Fibroblast of skin of back (primary cell): Measurements from ENCODE around the gene RILP.

Experiments used
- DNase-seq: peaks from one replicate; pipeline ENCODE4 v3.0.0-alpha.2; 2013

The RILP gene

DNA sequence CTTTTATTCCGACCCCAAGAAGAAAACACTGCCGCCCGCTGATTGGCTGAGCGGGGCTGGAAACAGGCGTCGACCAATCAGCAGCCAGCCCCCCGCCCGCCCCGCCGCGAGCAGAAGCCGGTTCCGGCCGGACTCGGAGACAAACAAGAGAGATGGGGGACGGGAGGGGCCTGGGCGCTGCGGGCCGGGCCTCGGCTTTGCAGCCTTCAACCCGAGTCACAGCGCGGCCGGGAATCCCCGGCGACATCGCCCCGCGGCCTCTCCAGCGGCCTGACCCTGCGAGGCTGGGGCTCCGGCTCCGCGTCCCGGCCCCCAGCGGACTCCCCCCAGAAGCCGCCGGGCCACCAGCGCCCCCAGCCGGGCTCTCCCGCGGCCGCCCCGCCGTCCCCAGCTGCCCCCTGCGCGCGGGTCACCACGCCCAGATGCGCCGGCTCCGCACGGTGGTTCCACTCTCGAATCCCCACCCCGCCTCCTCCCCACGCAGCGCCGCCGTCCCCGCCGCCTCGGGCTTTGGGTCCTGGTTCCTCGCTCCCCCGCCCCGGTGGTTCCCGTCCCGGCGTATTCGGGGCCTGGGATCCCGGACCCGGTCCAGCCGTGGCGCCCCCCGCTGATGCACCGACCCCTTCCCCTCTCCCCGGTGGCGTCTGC is 20.7 kb downstream of the RILP start:
- DNase-seq: peak; percentile 92

DNA sequence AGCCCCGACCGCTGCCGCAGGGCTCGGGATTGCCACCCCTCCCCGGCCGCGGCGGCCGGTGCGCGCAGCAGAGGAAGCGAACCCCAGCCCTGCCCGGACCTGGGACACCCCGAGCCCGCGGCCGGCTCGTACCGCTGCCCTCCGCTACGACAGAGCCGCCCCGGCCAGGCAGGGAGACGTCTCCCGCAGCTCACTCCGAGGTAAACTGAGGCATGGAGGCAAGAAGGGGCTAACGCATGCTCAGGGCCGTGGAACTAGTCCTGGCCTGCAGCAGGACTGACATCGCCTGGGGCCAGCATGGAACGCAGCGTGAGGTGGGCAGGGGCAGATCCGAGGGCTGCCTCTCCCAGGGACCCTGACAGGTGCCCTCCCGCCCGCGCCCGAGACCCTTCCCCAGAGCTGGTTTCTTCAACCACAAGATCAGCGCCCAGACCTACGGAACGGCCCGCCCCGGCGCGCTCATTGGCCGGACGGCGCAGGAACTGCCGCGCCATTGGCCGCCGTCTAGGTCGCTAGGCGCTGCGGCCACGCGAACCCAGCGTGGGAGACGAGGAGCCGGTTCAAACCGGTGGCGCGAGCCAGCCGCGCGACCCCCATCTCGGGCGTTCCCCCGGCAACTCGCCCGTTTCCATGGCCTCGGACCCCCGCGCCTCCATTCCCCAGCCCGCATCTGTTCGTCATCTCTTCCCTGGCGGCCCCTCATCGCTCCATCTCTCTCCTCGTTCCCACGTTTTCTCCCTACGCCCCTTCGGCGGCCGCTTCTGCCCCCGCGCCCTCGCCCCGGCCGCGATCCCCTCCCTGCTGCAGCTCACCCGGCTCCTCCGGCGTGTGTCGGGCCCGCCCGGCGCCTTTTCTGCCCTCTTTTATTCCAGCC is 21.4 kb downstream of the RILP start, which contains the start of gene SLC43A2:
TSS of gene SLC43A2 (minus strand) at position 853 of the 874 bp plus-strand sequence. CDS start 960 bp downstream, outside the sequence.
- DNase-seq: peak; percentile 72

DNA sequence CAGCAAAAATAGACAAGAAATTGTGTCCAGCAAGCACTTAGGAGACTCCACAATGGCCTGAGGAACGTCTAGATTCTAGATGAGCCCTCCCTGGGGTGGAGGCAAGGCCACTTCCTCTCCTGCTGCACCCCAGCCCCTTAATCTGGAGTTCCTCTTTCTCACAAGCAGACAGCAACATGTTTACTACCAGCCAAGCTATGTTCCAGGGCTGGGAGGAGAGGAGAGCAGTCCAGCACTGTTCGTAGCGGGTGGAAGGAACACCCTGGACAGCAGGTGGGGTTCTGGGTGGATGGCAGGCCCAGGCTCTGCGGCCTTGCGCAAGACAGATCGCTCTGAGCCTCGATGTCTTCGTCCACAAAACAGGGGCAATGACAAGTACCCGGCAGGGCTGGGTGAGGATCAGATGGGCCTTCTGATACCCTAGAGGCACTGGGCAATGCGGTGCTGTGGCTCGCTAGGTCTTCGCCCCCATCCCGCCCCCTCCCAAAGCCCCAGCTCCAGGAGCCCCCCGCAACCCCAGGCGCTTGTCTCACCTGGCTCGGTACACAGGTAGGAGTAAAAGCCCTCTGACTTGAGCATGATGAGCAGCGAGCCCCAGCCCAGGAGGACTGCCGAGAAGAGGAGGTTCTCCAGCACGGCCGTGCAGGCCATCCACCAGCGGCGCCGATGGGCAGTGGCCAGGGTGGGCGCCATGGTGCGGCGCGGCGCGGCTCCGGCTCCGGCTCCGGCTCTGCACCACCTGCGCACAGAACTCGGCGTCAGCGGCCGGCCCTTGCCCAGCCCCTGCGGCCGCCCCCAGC is 22.3 kb downstream of the RILP start:
- DNase-seq: no peak

DNA sequence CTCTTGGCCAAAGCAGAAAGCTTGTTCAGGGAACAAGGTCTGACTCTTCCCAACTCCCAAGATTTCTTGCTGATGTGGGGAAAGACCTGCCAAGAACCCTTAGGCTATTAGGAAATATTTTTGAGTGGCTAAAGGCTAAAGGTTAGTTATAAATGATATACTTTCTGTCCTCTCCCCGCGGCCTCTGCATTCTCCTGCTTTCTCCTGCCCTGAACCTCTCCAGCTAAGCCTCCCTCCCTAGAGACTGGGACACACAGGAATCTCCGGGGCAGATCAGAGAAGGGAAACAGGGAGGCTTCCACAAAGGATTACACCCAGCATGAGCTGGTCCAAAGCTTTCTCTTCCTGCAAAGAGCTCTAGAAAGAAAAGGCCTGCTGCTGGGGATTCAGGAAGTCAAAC is 23.3 kb downstream of the RILP start:
- no peak for DNase-seq

DNA sequence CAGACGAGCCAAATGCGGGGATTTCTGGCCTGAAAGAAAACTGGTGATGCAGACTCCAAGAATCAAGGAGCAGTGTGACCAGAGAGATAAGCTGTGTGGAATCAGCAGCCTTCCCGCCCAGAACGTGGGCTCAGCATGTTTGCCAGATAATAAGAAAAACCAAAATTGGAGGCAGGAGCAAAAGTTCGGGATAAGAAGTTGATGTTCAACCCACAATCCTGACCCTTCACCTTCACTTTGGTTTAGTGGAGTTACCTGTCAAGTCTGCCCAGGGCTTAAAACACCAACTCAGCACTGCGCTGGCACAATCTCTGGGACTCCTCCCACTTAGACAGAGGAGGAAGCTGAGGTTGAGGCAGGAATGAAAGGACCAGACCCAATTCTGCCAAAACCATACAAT is 24.1 kb downstream of the RILP start:
- no peak for DNase-seq

DNA sequence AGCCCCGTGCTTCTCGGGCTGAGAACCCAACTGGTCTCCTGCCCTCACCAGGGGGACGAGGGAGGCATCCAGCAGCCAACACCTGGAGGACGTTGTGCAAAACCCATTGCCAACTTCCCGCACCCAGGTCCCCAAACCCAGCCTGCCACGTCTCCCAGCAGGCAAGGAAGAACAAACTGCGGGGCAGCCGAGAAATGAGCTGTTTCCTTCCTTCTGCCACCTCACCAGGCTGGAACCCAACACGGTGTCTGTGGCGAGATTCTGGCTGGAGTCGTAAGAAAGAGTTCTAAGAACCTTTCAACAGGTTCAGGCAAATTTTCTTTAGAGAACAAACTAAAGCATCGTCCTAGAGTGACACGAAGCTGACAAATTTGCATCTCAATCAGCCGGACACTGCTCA is 24.6 kb downstream of the RILP start:
- no peak for DNase-seq

DNA sequence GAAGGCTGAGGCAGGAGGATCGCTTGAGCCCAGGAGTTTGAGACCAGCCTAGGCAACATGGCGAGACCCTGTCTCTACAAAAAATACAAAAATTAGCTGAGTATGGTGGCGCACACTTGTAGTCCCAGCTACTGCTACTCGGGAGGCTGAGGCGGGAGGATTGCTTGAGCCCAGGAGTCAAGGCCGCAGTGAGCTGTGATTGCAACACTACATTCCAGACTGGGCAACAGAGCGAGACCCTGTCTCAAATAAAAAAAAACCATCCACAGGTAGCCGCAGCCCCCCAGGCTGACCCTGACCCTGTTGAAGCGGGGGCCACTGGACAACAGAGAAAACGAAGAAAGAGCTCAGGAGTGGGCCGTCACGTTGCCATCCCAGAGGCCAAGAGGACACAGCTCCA is 25.0 kb downstream of the RILP start:
- no peak for DNase-seq

DNA sequence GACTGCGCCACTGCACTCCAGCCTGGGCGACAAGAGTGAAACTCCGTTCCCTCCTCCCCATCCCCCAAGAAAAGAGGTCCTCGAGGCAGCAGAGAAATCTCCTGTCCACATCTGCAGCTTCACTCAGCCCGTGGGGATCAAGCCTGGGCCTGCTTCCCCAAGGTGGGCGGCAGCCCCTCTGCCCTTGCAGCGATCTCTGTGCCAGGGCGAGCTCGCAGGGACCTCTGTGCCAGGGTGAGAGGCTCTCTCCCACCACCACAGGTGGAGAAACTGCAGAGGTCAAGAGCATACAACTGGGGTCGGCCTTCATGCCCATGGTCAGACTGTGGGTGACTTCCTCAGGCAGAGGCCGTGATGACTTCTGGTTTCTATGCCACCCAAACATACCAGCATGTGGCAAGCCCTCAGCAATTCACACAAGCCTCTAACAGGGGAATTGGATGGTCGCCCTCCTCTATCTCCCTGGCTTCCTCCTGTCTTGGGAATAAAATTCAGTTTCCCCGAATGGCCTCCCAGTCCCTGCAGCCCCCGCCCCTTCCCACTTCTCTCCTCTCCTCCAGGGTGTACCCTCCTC is 26.5 kb downstream of the RILP start:
- DNase-seq: no peak

DNA sequence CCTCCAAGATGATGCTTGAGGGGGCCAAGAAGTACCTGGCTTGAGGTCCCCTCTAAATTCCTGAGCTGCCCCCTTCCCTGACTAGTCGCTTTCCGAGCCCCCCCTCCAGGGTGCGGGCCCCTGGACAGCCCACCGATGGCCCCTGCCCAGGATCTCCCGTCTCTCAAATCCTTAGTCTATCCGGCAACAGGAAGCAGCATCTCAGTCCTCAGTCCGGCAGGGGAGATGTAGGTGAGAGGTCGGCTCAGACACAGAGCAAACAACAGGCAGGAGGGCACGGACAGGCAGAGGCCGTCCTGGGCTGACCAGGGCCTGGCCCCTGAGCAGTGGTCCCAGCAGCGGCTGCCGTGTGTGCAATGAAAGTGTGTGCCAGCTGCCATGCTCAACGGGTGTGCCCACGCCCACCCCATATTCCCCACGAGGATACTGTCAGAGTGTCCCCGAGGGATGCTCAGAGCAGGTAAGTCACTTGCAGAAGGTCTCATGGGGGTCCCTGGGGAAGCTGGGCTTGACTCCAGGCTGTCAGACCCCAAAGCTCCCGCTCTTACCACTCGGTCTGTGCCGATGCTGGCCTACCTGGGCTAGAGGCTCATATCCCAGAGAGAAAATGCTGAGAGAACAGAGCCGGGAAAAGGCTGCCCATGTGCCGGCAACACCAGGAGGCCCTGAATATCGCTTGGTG is 28.3 kb downstream of the RILP start:
- no peak for DNase-seq

DNA sequence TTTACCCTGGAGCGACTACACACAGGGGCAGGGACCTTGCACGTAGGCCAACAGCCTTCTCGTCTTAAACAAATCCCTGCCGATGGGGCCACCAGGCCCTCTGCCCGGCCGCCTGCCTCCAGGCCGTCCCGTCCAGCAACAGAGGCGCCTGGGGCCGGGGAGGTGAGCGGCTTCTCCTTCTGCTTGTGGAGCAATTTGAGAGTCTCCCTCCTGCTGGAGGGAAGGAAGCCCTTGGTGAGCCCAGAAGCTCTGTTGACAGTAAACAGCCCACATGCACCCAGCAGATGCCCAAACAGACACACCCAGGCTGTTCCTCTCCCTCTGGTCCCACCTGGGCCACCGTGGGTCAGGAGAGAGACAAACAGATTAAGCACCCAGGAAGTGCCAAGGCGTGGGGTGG is 29.2 kb downstream of the RILP start:
- DNase-seq: no peak

DNA sequence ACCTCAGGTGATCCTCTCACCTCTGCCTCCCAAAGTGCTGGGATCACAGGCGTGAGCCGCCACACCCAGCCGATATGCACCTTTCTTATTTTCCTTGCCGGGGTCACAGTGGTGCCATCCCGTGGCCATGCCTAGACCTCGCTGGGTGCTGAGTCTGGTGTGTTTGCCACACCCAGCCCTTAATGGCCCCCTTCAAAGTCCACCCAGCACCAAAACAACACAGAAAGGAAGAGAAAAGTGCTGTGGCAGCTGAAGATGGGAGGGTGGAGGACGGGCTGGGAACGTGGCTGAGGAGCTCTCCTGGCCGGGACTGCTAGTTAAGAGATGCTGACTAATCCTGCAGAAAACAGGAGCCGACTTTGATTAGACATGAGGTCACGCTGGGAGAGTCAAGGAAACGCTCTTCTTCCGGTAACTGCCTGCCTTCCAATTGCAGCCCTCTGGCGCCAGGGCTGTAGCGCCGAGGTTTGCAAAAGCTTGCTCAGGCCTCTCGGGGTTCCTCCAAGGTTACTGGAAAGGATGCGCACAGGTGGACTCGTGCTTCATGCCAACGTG is 32.0 kb downstream of the RILP start:
- peak; percentile 37 for DNase-seq

DNA sequence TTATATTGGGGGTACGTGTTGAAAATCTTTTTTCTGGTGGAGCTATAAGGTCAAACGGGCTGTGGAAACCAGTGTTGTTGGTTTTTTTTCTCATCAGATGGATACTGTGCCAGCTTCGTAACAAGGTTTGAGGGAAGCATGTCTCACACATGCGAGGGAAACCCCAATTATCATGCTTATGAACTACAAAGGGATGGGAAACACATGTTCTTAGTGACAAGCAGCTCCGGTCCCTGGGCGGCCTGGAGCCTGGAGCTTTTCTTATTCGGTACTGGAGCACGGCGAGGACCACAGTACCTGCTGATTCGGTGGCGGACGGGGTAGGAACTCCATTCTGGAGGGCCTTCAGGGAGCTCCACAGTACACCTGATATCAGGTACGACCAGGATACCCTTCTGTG is 33.6 kb downstream of the RILP start:
- no peak for DNase-seq

DNA sequence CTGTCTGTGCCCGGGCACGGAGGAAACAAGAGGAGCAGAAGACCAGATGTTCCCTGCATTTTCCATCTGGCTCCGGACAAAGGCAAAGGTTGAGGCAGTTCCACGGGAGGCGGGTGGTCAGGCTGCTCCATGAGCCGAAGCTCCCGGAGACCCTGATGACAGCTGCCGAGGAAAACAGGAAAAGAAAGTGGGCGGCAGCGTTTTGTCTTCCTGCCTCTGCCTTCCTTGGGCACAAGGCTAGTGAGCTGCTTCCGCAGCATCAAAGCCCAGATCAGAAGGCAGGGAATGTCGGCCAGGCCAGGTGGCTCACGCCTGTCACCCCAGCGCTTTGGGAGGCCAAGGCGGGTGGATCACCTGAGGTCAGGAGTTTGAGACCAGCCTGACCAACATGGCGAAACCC is 37.3 kb downstream of the RILP start:
- DNase-seq: no peak

DNA sequence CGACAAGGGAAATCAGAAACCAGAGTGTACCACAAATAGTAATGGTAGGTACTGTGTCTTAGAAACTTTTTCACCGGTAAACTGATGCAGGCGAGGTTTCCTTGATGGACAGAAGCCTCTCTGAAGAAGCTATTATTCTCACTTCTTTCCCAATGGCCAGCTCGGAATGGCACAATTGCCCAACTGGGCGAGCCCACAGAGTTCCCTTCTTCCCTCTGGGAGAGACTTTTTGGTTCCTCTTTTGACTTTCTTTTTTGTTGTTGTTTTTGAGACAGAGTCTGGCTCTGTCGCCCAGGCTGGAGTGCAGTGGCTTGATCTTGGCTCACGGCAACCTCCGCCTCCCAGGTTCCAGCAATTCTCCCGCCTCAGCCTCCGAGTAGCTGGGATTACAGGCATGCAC is 38.0 kb downstream of the RILP start:
- DNase-seq: no peak

DNA sequence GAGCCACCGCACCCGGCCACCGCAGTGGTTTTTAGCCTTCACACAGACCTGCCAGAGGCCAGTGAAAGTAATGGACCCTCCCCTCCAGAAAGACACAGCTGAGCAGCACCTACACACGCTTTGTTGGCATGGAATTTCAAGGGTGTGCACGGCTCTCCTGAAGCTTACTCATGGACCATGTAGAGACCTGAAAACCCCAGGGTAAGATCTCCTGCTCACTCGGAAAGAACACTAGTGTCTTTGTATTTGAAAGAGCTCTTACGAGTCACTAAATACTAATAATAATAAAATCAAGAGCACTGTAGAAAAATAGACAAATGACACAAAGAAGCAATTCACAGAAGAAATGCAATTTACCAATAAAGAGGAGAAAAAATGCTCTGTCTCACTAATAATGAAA is 41.0 kb downstream of the RILP start:
- no peak for DNase-seq

DNA sequence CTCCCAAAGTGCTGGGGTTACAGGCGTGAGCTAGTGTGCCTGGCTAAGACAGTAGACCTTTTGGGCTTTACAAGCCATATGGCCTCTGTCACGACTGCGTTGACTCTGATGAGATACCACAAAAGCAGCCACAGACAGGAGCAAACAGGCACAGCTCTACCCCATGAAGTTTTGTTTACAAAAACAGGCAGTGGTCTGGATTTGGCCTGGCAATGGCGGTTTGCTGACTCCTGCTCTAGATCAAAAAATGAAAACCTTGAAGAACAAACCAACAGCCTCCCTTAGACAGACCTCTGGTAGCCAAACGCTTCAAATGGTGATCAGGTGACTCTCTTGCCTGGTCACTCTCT is 41.7 kb downstream of the RILP start:
- DNase-seq: no peak

DNA sequence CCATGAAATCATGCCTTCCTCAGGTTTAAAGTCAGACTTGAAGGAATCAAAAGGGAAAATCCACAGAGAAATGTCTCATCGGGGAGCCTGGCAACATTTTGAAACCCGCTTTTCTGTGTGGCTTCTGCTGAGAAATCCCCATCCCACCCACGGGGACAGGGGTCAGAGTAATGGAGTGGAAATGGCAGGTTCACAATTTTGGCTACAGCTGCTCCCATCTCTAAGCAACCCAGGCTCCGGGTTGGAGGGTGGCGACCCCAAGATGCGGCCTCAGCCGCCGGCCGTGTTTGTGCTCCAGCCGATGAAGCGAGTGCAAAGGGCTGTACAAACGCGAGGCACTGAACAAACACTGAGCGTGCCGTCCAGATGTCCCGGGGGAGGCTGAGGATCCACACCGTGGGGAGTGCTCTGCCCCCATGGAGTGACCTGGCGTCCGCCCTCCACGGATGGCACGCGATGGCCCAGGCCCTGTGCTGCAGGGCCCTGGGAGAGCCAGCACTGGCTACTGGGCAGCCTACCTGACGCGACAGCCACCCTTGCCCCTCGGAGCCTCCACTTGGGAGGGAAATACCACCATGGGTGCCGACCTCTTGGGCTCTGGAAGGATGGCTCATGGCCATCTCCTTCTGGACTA is 43.2 kb downstream of the RILP start:
- DNase-seq: no peak

DNA sequence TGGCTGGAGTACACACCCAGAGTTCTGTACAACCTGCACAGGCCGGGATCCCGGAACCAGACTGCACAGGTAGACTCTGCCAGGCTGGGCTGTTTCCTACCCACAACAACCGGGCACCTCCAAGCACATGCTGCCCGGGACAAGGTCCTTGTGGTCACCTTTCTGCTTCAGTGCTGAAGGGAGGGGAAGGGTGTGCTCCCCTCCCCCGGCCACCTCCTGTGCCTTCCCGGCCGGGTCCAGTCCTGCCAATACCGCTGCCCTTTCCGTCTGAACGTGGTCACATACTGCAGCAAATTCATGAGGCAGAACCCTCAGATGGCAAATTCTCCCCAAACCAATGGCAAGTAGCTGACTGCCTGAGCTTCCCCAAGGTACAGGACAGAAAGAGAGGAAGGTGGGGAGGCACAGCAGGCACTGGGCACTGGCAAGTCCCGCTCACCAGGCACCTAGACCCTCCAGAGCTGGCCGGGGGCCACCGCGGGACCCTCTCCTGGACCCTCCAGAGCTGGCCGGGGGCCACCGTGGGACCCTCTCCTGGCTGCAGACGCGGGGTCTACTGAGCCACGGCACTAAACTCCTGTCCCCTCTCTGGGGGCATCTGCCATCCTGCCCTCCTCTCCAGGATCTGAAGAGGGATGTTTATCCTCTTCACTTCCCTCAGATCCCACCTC is 43.9 kb downstream of the RILP start:
- DNase-seq: no peak

DNA sequence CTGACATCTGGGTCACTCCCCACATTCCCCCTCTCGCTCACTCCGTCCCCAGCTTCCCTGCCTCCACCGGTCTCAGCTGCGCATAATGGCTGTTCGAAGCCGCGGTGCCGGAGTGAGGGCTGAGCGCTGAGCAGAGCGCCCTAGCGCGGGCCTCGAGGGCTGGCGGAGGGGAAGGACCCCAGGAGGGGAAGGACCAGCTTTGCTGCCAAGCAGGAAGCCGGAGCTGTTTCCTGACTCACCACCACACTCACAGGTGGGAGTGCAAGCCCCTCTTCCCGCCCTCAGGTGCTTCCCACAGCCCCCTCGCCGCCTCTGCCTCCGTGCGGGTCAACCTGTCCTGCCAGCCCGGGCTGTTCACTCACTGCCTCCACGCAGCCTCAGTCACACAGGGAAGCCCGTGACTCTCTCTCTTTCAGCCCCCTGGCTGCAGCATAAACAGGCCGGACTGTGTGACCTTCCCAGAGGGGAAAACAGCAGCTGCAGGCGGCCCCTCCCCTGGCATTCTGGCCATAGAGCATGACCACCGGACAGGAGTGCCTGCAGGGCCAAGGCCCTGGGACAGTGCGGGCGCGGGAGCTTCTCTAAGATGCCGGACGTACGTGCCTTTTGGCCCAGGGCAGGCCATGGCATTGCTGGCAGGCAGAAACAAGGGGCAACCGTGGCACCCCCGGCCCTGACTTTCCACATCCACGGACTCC is 44.7 kb downstream of the RILP start:
- no peak for DNase-seq

DNA sequence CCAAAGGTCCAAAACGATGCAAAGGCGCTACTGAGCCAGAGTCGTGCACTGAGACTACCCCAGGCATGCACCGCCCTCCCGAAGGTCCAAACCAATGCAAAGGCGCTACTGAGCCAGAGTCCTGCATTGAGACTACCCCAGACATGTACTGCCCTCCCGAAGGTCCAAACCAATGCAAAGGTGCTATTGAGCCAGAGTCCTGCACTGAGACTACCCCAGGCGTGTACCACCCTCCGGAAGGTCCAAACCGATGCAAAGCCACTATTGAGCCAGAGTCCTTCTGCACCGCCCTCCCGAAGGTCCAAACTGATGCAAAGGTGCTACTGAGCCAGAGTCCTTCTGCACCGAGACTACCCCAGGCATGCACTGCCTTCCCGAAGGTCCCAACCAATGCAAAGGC is 48.1 kb downstream of the RILP start:
- DNase-seq: no peak
